ENCODE data around the gene SSR4. TPM values are rescaled to one million over a fixed set of nuclear protein-coding genes. Genes with fewer than 3 reads are reported as not detected.

The SSR4 gene
- total RNA-seq, 1 experiment from 2014 or later: 360 TPM

DNA sequence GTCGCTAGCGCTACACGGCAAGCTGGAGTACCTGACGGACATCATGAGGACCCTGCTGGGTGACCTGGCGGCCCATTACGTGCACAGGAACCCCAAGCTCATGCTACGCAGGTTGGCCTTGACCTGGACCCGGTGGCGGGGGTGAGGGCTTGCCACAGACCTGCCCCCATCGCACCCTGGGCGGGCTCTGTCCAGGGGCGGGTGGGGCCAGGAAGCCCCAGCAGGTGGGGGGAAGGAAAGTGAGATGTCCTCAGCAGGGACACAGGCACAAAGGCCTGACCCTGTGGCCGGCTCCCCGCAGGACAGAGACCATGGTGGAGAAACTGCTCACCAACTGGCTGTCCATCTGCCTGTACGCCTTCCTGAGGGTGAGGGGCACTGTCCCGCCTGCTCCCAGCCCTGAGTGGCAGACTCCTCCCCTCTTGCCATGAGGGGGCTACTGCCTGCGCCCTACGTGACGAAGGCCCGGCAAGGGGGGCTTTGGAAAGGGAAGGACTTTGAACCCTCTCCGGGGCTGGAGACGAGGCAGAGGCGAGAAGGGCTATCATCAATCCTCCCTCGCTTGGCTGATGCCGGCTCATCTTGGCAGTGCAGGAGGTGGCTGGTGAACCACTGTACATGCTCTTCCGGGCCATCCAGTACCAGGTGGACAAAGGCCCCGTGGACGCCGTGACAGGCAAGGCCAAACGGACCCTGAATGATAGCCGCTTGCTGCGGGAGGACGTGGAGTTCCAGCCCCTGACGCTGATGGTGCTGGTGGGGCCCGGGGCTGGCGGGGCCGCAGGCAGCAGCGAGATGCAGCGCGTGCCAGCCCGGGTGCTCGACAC lies 19.0 kb upstream of the SSR4 start:
- intact Hi-C loops (cut with micrococcal nuclease; ENCODE audit: unreplicated experiment): no loop called here
- H3K4me1 Mint-ChIP-seq (ENCODE audit: low read depth, unreplicated experiment): peaks cover 8% of the 10 kb centered on the region
- no peaks in the 10 kb centered on the region for H3K9me3 Mint-ChIP-seq (ENCODE audit: low read depth, unreplicated experiment)
- H3K4me3 Mint-ChIP-seq (ENCODE audit: low read depth, unreplicated experiment): no peak overlapping the region
- peaks cover 20% of the 10 kb centered on the region for H3K36me3 Mint-ChIP-seq (ENCODE audit: insufficient read depth, unreplicated experiment)
- H3K27ac Mint-ChIP-seq (ENCODE audit: unreplicated experiment): no peak overlapping the region
- no peak for DNase-seq
- TF ChIP-seq, protein P1, sequence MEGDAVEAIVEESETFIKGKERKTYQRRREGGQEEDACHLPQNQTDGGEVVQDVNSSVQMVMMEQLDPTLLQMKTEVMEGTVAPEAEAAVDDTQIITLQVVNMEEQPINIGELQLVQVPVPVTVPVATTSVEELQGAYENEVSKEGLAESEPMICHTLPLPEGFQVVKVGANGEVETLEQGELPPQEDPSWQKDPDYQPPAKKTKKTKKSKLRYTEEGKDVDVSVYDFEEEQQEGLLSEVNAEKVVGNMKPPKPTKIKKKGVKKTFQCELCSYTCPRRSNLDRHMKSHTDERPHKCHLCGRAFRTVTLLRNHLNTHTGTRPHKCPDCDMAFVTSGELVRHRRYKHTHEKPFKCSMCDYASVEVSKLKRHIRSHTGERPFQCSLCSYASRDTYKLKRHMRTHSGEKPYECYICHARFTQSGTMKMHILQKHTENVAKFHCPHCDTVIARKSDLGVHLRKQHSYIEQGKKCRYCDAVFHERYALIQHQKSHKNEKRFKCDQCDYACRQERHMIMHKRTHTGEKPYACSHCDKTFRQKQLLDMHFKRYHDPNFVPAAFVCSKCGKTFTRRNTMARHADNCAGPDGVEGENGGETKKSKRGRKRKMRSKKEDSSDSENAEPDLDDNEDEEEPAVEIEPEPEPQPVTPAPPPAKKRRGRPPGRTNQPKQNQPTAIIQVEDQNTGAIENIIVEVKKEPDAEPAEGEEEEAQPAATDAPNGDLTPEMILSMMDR (IDR thresholded peaks at IDR 0.05; ENCODE audit: unreplicated experiment): no peak
- BruUV-seq (replicated peaks): no TSS peak
- CTCF ChIA-PET: no interaction called here
- peaks cover 12% of the 10 kb centered on the region for H3K27me3 Mint-ChIP-seq (ENCODE audit: unreplicated experiment)

DNA sequence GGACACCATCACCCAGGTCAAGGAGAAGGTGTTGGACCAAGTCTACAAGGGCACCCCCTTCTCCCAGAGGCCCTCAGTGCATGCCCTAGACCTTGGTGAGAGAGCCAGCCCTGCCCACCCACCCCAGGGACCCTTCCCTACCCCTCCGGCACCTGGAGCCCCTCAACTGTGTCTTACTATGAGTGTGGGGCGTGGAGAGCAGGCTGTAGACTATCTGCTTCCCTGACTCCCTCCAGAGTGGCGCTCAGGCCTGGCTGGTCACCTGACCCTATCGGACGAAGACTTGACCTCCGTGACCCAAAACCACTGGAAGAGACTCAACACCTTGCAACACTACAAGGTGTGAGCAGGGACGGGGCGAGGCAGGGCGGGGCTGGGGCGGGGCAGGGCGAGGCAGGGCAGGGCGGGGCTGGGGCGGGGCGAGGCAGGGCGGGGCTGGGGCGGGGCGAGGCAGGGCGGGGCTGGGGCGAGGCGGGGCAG lies 18.3 kb upstream of the SSR4 start:
- H3K36me3 Mint-ChIP-seq (ENCODE audit: insufficient read depth, unreplicated experiment): peaks cover 22% of the 10 kb centered on the region
- H3K27me3 Mint-ChIP-seq (ENCODE audit: unreplicated experiment): peaks cover 15% of the 10 kb centered on the region
- intact Hi-C loops (cut with micrococcal nuclease; ENCODE audit: unreplicated experiment): no loop called here
- CTCF ChIA-PET: no interaction called here
- TF ChIP-seq, protein P1 (IDR thresholded peaks at IDR 0.05; ENCODE audit: unreplicated experiment): no peak
- H3K4me3 Mint-ChIP-seq (ENCODE audit: low read depth, unreplicated experiment): no peak overlapping the region
- no peaks in the 10 kb centered on the region for H3K9me3 Mint-ChIP-seq (ENCODE audit: low read depth, unreplicated experiment)
- H3K4me1 Mint-ChIP-seq (ENCODE audit: low read depth, unreplicated experiment): peaks cover 9% of the 10 kb centered on the region
- no TSS peak for BruUV-seq (replicated peaks)
- DNase-seq: no peak
- no peak overlapping the region for H3K27ac Mint-ChIP-seq (ENCODE audit: unreplicated experiment)

DNA sequence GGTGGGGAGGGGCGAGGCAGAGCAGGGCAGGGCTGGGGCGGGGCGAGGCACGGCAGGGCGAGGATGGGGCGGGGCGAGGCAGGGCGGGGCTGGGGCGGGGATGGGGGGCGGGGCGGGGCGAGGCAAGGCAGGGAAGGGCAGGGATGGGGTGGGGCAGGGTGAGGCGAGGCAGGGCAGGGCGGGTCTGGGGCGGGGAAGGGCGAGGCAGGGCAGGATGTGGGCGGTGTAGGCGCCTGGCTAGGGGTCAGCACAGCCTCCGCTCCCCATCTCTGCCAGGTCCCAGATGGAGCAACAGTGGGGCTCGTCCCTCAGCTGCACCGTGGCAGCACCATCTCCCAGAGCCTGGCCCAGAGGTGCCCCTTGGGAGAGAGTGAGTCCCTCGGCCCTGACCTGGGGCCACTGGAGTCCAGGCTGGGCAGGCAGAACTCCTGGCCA lies 17.8 kb upstream of the SSR4 start:
- H3K9me3 Mint-ChIP-seq (ENCODE audit: low read depth, unreplicated experiment): no peaks in the 10 kb centered on the region
- TF ChIP-seq, protein P1 (IDR thresholded peaks at IDR 0.05; ENCODE audit: unreplicated experiment): no peak
- no TSS peak for BruUV-seq (replicated peaks)
- intact Hi-C loops (cut with micrococcal nuclease; ENCODE audit: unreplicated experiment): no loop called here
- H3K4me1 Mint-ChIP-seq (ENCODE audit: low read depth, unreplicated experiment): peaks cover 9% of the 10 kb centered on the region
- DNase-seq: no peak
- H3K36me3 Mint-ChIP-seq (ENCODE audit: insufficient read depth, unreplicated experiment): peaks cover 25% of the 10 kb centered on the region
- CTCF ChIA-PET: no interaction called here
- H3K27ac Mint-ChIP-seq (ENCODE audit: unreplicated experiment): no peak overlapping the region
- no peak overlapping the region for H3K4me3 Mint-ChIP-seq (ENCODE audit: low read depth, unreplicated experiment)
- H3K27me3 Mint-ChIP-seq (ENCODE audit: unreplicated experiment): peaks cover 15% of the 10 kb centered on the region

DNA sequence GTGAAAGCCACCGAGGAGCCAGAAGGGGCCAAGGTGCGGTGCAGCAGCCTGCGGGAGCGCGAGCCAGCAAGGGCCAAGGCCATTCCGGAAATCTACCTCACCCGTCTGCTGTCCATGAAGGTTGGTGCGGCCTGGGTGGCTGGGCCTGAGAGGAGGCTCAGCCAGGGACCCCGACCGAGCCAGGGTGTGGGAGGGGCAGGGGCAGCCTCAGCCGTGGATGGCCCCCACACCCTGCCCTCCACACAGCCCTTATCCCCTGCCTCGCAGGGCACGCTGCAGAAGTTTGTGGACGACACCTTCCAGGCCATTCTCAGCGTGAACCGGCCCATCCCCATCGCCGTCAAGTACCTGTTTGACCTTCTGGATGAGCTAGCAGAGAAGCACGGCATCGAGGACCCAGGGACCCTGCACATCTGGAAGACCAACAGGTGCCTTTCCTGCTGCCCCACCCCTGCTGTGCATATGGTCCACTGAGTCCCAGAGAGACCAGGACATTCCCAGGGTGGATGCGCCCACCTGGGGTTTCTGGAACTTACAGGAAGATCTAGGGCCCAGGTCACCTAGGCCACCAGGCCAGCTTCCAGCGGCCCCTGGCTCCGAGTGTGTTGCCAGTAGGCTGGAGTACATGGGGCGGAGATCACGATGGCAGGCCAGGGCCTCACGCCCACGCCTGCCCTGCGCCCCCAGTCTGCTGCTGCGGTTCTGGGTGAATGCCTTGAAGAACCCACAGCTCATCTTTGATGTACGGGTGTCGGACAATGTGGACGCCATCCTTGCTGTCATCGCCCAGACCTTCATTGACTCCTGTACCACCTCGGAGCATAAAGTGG lies 17.0 kb upstream of the SSR4 start:
- H3K4me1 Mint-ChIP-seq (ENCODE audit: low read depth, unreplicated experiment): peaks cover 9% of the 10 kb centered on the region
- H3K9me3 Mint-ChIP-seq (ENCODE audit: low read depth, unreplicated experiment): no peaks in the 10 kb centered on the region
- H3K27me3 Mint-ChIP-seq (ENCODE audit: unreplicated experiment): peaks cover 15% of the 10 kb centered on the region
- BruUV-seq (replicated peaks): TSS peak; percentile 30
- H3K27ac Mint-ChIP-seq (ENCODE audit: unreplicated experiment): no peak overlapping the region
- CTCF ChIA-PET: no interaction called here
- DNase-seq: no peak
- no peak overlapping the region for H3K4me3 Mint-ChIP-seq (ENCODE audit: low read depth, unreplicated experiment)
- TF ChIP-seq, protein P1 (IDR thresholded peaks at IDR 0.05; ENCODE audit: unreplicated experiment): no peak
- H3K36me3 Mint-ChIP-seq (ENCODE audit: insufficient read depth, unreplicated experiment): peaks cover 25% of the 10 kb centered on the region
- intact Hi-C loops (cut with micrococcal nuclease; ENCODE audit: unreplicated experiment): no loop called here

All from Calu3 (cell line).